ENCODE results near the gene SLC39A3.

The SLC39A3 gene

GRCh38 chr19:2758601-2759313 lies 18.9 kb upstream of the SLC39A3 start:
- TF ChIP-seq, protein P1, sequence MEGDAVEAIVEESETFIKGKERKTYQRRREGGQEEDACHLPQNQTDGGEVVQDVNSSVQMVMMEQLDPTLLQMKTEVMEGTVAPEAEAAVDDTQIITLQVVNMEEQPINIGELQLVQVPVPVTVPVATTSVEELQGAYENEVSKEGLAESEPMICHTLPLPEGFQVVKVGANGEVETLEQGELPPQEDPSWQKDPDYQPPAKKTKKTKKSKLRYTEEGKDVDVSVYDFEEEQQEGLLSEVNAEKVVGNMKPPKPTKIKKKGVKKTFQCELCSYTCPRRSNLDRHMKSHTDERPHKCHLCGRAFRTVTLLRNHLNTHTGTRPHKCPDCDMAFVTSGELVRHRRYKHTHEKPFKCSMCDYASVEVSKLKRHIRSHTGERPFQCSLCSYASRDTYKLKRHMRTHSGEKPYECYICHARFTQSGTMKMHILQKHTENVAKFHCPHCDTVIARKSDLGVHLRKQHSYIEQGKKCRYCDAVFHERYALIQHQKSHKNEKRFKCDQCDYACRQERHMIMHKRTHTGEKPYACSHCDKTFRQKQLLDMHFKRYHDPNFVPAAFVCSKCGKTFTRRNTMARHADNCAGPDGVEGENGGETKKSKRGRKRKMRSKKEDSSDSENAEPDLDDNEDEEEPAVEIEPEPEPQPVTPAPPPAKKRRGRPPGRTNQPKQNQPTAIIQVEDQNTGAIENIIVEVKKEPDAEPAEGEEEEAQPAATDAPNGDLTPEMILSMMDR (conservative IDR thresholded peaks at IDR 0.05; ENCODE audit: control insufficient read depth, insufficient read depth, low read depth, low read length), result no peak
- DNase-seq (ENCODE audit: low read depth), result no peak
- H3K4me3 ChIP-seq (ENCODE audit: control insufficient read depth, low read depth, low read length), result no peak overlapping the region

GRCh38 chr19:2756921-2757881 lies 17.4 kb upstream of the SLC39A3 start:
- TF ChIP-seq, protein P1 (conservative IDR thresholded peaks at IDR 0.05; ENCODE audit: control insufficient read depth, insufficient read depth, low read depth, low read length), result no peak
- no peak overlapping the region for H3K4me3 ChIP-seq (ENCODE audit: control insufficient read depth, low read depth, low read length)
- DNase-seq (ENCODE audit: low read depth), result no peak

GRCh38 chr19:2756477-2756876 lies 16.7 kb upstream of the SLC39A3 start:
- H3K4me3 ChIP-seq (ENCODE audit: control insufficient read depth, low read depth, low read length), result no peak overlapping the region
- no peak for DNase-seq (ENCODE audit: low read depth)
- TF ChIP-seq, protein P1 (conservative IDR thresholded peaks at IDR 0.05; ENCODE audit: control insufficient read depth, insufficient read depth, low read depth, low read length), result no peak

GRCh38 chr19:2755811-2756210 lies 16.0 kb upstream of the SLC39A3 start:
- no peak for DNase-seq (ENCODE audit: low read depth)
- no peak overlapping the region for H3K4me3 ChIP-seq (ENCODE audit: control insufficient read depth, low read depth, low read length)
- TF ChIP-seq, protein P1 (conservative IDR thresholded peaks at IDR 0.05; ENCODE audit: control insufficient read depth, insufficient read depth, low read depth, low read length), result no peak

DNA sequence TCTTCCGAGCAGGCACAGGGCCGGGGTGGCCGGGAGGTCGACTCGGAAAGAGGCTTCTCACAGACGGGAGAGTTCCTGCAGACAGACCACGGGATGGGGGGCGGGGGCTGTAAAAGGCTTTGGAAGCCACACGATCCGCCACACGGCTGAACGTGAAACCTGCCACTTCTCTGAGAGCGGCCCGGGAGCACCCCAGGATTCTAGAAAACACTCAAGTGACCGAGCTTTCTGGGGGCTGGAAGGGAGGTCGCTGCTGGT lies 15.6 kb upstream of the SLC39A3 start:
- no peak for DNase-seq (ENCODE audit: low read depth)

GRCh38 chr19:2754659-2755447 lies 15.0 kb upstream of the SLC39A3 start:
- TF ChIP-seq, protein P1 (conservative IDR thresholded peaks at IDR 0.05; ENCODE audit: control insufficient read depth, insufficient read depth, low read depth, low read length), result no peak
- no peak for DNase-seq (ENCODE audit: low read depth)
- no peak overlapping the region for H3K4me3 ChIP-seq (ENCODE audit: control insufficient read depth, low read depth, low read length)

More for the DNA sequence above, 15.6 kb upstream of the SLC39A3 start:
- no peak overlapping the region for H3K4me3 ChIP-seq (ENCODE audit: control insufficient read depth, low read depth, low read length)
- TF ChIP-seq, protein P1 (conservative IDR thresholded peaks at IDR 0.05; ENCODE audit: control insufficient read depth, insufficient read depth, low read depth, low read length), result no peak
